Measurements from ENCODE around the gene DBF4B. TPM values are rescaled to one million over a fixed set of nuclear protein-coding genes. Genes with fewer than 3 reads are reported as not detected.
"Not testable (repeated sequence)": the region's sequence is repeated elsewhere in the genome, so short reads cannot be mapped to it uniquely, and the experiment has no call there.

The DBF4B gene, protein sequence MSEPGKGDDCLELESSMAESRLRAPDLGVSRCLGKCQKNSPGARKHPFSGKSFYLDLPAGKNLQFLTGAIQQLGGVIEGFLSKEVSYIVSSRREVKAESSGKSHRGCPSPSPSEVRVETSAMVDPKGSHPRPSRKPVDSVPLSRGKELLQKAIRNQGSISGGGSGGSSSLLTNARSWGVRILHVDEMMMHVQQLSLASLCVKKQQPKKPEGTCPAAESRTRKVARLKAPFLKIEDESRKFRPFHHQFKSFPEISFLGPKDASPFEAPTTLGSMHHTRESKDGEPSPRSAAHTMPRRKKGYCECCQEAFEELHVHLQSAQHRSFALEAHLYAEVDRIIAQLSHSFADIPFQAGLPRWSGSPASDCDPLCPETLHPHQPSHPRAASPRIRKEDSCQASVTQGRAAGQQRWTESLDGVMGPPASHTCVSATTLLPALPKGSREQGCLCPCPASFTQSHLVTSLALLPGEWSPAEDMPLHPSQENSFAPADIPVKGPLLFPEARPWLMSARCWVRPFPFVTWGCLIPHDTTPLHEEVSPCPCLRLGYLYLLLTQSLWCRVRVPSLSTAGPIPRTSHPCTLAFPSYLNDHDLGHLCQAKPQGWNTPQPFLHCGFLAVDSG
- 22.5 and 22.8 TPM in 2 replicates for total RNA-seq

DNA sequence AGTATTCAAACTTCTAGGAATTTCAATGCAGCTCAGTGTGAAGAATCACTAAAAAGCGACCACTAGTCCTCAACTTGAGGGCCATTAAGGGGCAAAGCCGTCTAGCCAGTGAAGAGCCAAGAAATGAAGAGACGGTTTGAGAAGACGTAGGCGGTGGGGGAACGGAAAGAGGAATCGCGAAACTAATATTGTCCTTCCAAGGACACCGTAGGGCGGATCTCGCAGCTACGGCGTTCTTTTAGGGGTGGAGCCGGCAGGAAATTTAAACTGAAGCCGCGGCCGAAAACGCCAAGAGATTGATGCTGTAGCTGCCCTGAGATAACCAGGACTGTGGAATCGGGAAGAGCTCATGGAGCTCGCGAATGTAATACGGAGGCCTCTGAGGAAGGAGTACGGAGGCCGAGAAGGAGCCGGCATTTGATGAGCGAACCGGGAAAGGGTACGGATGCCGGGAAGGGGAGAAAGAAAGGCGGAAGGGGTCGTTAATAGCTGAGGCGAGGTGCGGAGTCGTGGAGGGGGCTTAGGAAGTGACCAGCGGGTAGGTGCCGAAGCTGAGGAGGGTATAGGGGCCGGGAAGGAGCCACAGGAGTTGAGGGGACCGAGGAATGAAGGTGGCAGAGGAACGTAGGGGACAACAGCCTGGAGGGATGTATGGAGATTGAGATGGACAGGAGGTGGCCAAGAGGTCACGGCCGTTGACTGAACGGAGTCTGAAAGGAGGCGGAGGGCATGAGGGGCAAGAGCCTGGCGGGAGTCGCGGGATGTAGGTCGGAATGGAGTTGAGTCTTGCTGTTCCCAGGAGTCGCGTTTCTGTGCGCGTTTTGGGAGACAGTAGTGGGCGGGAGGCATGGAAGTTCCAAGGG is at the start of gene DBF4B:
DBF4B (plus strand) TSS at position 265 of the 863 bp plus-strand sequence; CDS start at position 421, 156 bp downstream.
- peaks cover 7% of the 10 kb centered on the region for H3K27me3 Mint-ChIP-seq (ENCODE audit: insufficient read depth)
- H3K9me3 Mint-ChIP-seq, result no peaks in the 10 kb centered on the region
- peak; percentile 81 for DNase-seq (ENCODE audit: low spot score)
- no peak within 1 kb of the TSS for H3K4me3 Mint-ChIP-seq
- peaks cover 5% of the 10 kb centered on the region for H3K4me1 Mint-ChIP-seq (ENCODE audit: low read depth)
- intact Hi-C loops (cut with micrococcal nuclease), result loop anchor here (1.0 to 5.0 kb wide), 5 partner anchors 19 to 568 kb away; partner anchors contain the start of genes CCDC43, EFTUD2, HROB and NMT1
- H3K27ac Mint-ChIP-seq, result no peak within 1 kb of the TSS
- no peaks in the 10 kb centered on the region for H3K36me3 Mint-ChIP-seq (ENCODE audit: low read depth)

DNA sequence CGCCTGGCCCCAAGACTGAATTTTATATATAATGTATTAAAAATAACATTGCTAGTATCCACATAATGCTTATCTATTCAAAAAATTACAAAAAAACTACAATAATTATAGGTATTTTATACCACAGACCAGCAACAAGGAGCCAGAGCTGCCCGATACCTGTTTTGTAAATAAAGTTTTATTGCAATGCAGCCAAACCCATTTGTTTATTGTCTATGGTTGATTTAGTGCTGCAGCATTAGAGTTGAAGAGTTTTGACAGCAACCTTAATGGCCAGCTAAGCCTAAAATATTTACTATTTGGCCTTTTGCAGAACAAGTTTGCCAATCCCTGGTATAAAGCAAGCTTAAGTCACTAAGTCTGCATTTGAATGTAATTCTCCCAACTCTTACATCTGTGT is 46.6 kb upstream of the DBF4B start:
- no peaks in the 10 kb centered on the region for H3K4me1 Mint-ChIP-seq (ENCODE audit: low read depth)
- peaks cover 17% of the 10 kb centered on the region for H3K27me3 Mint-ChIP-seq (ENCODE audit: insufficient read depth)
- no peak overlapping the region for H3K27ac Mint-ChIP-seq
- no peaks in the 10 kb centered on the region for H3K9me3 Mint-ChIP-seq
- intact Hi-C loops (cut with micrococcal nuclease), result no loop called here
- no peak overlapping the region for H3K4me3 Mint-ChIP-seq
- H3K36me3 Mint-ChIP-seq (ENCODE audit: low read depth), result peaks cover 2% of the 10 kb centered on the region
- DNase-seq (ENCODE audit: low spot score), result no peak

DNA sequence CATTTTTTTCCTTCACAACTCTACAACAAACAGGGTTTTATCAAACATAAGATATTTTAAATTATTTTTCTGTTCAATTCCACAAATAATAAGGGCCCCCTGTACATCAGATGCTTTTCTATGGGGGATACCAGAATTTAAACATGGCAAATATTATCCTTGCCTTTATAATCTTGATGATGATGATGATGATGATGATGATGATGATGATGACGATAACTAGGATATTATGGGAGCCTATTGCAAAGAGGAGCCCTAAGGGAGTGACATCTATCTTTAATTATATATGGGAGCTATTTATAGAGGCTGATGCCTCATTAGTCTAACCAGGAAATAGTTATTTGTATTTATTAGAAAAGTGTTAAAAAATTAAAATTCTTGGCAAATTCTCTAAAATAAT is 45.4 kb upstream of the DBF4B start:
- no peak for DNase-seq (ENCODE audit: low spot score)
- peaks cover 7% of the 10 kb centered on the region for H3K27me3 Mint-ChIP-seq (ENCODE audit: insufficient read depth)
- no peaks in the 10 kb centered on the region for H3K36me3 Mint-ChIP-seq (ENCODE audit: low read depth)
- no peaks in the 10 kb centered on the region for H3K9me3 Mint-ChIP-seq
- H3K4me1 Mint-ChIP-seq (ENCODE audit: low read depth), result no peaks in the 10 kb centered on the region
- no peak overlapping the region for H3K4me3 Mint-ChIP-seq
- no peak overlapping the region for H3K27ac Mint-ChIP-seq
- intact Hi-C loops (cut with micrococcal nuclease), result no loop called here

DNA sequence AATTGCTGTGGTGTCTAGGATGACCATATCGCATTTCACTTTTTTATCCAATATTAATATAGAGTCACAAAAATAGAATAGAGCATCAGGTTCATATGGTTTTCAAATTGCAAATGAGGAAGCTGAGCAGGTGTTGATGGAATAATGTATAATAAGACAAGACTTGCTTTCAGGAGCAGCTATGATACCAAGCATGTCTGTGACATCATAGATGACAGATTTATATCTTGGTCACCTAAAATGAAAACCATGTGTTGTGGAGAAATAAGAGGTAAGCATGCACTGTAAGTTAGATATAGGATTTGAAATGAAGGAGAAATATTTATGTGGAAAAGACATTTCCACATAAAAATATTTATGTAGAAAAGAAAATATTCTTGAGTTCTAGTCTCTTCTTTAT is 43.6 kb upstream of the DBF4B start:
- Mint-ChIP-seq H3K36me3 (ENCODE audit: low read depth) (no peaks in the 10 kb centered on the region), H3K4me1 (ENCODE audit: low read depth) (no peaks in the 10 kb centered on the region), H3K27me3 (ENCODE audit: insufficient read depth) (peaks cover 7% of the 10 kb centered on the region), H3K4me3 (no peak overlapping the region), H3K9me3 (no peaks in the 10 kb centered on the region), H3K27ac (no peak overlapping the region)
- no peak for DNase-seq (ENCODE audit: low spot score)
- intact Hi-C loops (cut with micrococcal nuclease), result no loop called here

DNA sequence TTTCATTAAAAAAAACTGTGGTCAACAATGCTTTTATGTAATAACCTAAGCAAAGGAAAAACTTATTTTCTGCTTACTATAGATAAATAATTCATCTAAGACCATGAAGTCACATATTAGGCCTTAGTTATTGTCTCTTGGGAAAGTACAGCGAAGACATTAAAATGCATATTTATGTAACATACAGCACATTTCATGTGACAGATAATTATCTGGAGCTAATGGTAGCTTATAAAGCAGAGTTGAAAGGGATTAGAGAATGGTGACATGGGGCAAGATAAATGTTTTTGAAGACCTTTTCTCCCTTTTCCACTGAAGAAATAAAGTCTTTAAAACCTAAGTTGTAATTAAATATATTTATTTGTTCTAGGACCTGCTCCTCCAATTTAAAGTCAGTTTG is 42.5 kb upstream of the DBF4B start:
- Mint-ChIP-seq H3K4me1 (ENCODE audit: low read depth) (no peaks in the 10 kb centered on the region), H3K4me3 (no peak overlapping the region), H3K27ac (no peak overlapping the region), H3K36me3 (ENCODE audit: low read depth) (no peaks in the 10 kb centered on the region), H3K27me3 (ENCODE audit: insufficient read depth) (peaks cover 7% of the 10 kb centered on the region), H3K9me3 (no peaks in the 10 kb centered on the region)
- no peak for DNase-seq (ENCODE audit: low spot score)
- intact Hi-C loops (cut with micrococcal nuclease), result no loop called here

DNA sequence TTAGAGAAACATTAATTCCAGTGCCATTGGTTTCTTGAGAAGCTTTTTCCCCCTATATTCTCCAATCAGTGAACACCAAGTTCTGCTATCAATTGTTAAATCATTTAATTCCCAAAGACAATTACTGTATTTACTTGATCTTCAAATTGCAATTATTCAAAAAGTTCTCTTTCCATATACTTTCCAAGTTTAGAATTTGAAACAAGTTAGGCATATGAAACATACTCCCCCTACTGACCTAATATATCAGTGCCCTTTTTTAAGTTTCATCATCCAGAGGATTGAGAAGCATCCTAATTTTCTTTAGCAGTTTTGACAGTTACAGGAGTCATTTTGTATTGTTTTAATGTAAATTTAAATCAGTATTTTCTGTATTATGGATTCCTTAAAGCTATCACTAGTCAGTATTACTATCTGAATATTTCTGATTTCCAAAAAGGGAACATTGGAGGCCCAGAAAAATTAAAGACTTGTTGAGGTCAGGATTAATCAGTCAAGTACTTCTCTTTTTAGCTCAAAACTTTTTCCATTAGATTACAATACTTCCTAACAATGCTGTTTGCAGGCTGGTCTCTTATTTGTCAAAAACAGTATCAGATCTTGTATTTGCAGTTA is 35.9 kb upstream of the DBF4B start:
- H3K36me3 Mint-ChIP-seq (ENCODE audit: low read depth), result no peaks in the 10 kb centered on the region
- H3K4me1 Mint-ChIP-seq (ENCODE audit: low read depth), result no peaks in the 10 kb centered on the region
- no peaks in the 10 kb centered on the region for H3K27me3 Mint-ChIP-seq (ENCODE audit: insufficient read depth)
- H3K27ac Mint-ChIP-seq, result no peak overlapping the region
- no peak overlapping the region for H3K4me3 Mint-ChIP-seq
- intact Hi-C loops (cut with micrococcal nuclease), result loop anchor here (1.0 kb wide), 1 partner anchor 139 kb away; no protein-coding TSS in a partner anchor
- no peak for DNase-seq (ENCODE audit: low spot score)
- H3K9me3 Mint-ChIP-seq, result no peaks in the 10 kb centered on the region

DNA sequence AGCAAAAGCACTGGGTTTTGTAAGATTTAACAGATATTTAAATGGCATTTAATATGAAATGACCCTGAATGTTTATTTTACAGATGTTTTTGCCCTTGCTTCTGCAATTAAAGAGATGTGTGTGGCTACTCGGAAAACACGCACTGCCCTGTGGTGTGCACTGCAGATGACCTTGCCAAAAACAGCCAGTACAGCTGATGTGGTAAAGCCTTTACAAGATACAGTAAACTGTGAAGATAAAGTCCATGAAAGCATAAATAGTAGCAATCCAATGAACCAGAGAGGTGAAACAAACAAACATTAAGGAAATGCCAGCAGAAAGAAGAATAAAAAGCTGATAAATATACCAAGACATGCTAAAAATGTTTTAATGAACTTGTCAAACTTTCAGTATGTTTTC is 34.6 kb upstream of the DBF4B start:
- H3K36me3 Mint-ChIP-seq (ENCODE audit: low read depth), result peaks cover 8% of the 10 kb centered on the region
- no peak for DNase-seq (ENCODE audit: low spot score)
- no peaks in the 10 kb centered on the region for H3K27me3 Mint-ChIP-seq (ENCODE audit: insufficient read depth)
- H3K4me1 Mint-ChIP-seq (ENCODE audit: low read depth), result no peaks in the 10 kb centered on the region
- H3K27ac Mint-ChIP-seq, result no peak overlapping the region
- H3K4me3 Mint-ChIP-seq, result no peak overlapping the region
- H3K9me3 Mint-ChIP-seq, result no peaks in the 10 kb centered on the region
- intact Hi-C loops (cut with micrococcal nuclease), result no loop called here

DNA sequence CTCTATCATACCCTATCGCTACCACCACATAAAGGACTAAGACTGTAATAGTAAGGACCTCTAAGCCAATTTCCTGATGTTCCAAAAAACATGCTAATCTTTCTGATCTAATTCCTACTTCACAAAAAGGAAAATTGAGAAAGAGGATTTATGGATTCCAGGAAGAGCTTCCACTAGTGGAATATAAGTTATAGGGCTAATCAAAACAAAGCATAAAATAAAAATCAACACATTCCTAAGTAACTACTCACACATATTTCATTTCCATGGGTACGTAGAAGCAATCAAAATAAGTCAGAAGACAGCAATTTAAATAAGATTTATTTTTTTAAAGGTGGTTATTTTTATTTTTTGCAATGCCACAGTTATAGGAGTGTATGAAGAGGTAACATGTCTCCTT is 31.3 kb upstream of the DBF4B start:
- Mint-ChIP-seq H3K36me3 (ENCODE audit: low read depth) (peaks cover 17% of the 10 kb centered on the region), H3K4me1 (ENCODE audit: low read depth) (no peaks in the 10 kb centered on the region), H3K4me3 (no peak overlapping the region), H3K27ac (no peak overlapping the region), H3K9me3 (no peaks in the 10 kb centered on the region), H3K27me3 (ENCODE audit: insufficient read depth) (no peaks in the 10 kb centered on the region)
- DNase-seq (ENCODE audit: low spot score), result no peak
- intact Hi-C loops (cut with micrococcal nuclease), result no loop called here

DNA sequence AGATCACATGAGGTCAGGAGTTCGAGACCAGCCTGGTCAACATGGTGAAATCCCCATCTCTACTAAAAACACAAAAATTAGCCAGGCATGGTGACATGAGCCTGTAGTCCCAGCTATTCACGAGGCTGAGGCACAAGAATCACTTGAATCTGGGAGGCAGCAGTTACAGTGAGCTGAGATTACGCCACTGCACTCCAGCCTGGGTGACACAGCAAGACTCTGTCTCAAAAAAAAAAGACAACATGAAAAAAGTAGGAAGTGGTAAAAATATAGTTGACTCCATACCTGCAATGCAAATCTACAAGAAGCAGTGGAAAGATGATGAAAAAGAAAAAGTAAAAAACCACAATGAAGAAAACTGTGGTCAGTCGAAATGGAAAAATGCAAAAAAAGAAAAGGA is 25.2 kb upstream of the DBF4B start:
- intact Hi-C loops (cut with micrococcal nuclease); H3K27me3 Mint-ChIP-seq (ENCODE audit: insufficient read depth); H3K4me3 Mint-ChIP-seq; H3K9me3 Mint-ChIP-seq; DNase-seq (ENCODE audit: low spot score): not testable (repeated sequence)
- H3K4me1 Mint-ChIP-seq (ENCODE audit: low read depth), result peaks cover 12% of the 10 kb centered on the region
- H3K36me3 Mint-ChIP-seq (ENCODE audit: low read depth), result peaks cover 25% of the 10 kb centered on the region
- peak overlapping the region; percentile 33 for H3K27ac Mint-ChIP-seq

DNA sequence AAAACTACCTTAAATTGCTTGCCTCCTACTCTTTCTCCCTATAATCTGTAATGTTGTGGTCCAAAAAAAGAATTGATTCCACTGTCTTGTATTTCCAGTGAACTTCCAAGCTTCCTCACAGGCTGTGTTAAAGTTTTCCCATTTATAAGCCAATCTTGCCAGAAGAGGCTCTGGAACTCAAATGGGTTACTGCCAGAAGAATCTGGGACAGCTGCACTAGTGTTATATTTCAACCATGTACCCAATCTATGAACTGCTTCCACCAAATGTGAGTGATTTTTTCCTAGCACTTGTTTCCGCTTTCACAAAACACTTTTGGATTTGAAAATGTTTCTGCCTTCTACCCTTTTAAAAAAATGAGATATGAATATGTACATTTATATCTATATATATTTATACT is 20.7 kb upstream of the DBF4B start:
- H3K27ac Mint-ChIP-seq, result no peak overlapping the region
- no peaks in the 10 kb centered on the region for H3K9me3 Mint-ChIP-seq
- H3K36me3 Mint-ChIP-seq (ENCODE audit: low read depth), result peaks cover 13% of the 10 kb centered on the region
- DNase-seq (ENCODE audit: low spot score), result no peak
- intact Hi-C loops (cut with micrococcal nuclease), result no loop called here
- H3K4me1 Mint-ChIP-seq (ENCODE audit: low read depth), result peaks cover 38% of the 10 kb centered on the region
- H3K4me3 Mint-ChIP-seq, result no peak overlapping the region
- H3K27me3 Mint-ChIP-seq (ENCODE audit: insufficient read depth), result no peaks in the 10 kb centered on the region

DNA sequence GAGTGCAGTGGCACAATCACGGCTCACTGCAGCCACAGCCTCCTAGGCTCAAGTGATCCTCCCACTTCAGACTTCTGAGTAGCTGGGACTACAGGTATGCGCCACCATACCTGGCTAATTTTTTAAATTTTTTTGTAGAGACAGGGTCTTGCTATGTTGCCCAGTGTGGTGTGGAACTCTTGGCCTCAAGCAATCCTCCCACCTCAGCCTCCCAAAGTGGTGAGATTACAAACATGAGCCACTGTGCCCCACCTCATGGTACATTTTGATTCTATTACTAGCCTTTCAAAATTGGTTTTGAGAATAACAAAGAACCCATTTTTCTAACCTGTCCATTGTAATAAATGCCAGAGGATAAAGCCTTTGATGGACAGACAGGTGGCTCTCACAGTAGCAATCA is 20.3 kb upstream of the DBF4B start:
- H3K4me3 Mint-ChIP-seq, result peak overlapping the region; percentile 99
- H3K27ac Mint-ChIP-seq, result no peak overlapping the region
- peaks cover 13% of the 10 kb centered on the region for H3K36me3 Mint-ChIP-seq (ENCODE audit: low read depth)
- DNase-seq (ENCODE audit: low spot score), result no peak
- peaks cover 37% of the 10 kb centered on the region for H3K4me1 Mint-ChIP-seq (ENCODE audit: low read depth)
- H3K9me3 Mint-ChIP-seq, result no peaks in the 10 kb centered on the region
- no peaks in the 10 kb centered on the region for H3K27me3 Mint-ChIP-seq (ENCODE audit: insufficient read depth)
- intact Hi-C loops (cut with micrococcal nuclease), result no loop called here

DNA sequence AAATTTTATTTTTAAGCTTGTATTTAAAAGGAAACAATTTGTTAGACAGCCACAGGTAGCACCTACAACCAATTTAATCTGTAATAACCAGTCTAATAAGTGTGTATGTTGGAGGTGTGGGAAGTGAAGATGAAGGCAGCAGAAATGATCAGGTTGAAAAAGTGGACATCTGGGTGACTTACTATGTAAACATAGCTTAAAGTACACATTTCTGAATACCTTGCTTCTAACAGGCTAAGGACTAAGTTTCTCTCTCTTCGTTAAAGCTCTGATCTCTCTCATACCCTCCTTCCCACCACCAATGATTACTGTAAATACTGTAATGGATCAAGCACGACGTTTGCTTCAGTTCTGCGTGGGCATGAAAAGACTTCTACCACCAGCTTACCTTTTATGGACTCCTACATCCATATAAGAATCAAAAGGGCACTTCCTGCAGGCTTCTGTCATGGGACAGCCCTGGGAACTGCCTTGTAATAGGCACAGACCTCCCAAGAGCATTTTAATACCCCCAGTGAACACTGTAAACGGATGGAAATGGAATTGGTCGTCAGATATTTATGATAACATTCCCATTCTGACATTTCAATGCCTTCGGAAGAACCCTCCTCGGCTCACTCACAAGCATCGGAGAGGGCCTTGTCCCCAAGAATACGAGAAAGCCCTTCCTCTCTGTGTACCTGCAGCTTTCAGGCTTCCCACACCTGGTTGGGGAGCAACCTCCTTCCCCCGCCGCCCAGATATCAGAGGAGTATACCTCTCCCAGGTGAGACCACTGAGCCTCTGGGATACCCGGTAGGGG is 19.6 kb upstream of the DBF4B start:
- H3K36me3 Mint-ChIP-seq (ENCODE audit: low read depth), result peaks cover 8% of the 10 kb centered on the region
- DNase-seq (ENCODE audit: low spot score), result no peak
- peak overlapping the region; percentile 99 for H3K4me3 Mint-ChIP-seq
- H3K9me3 Mint-ChIP-seq, result no peaks in the 10 kb centered on the region
- peaks cover 32% of the 10 kb centered on the region for H3K4me1 Mint-ChIP-seq (ENCODE audit: low read depth)
- intact Hi-C loops (cut with micrococcal nuclease), result loop anchor here (1.0 kb wide), 4 partner anchors 19 to 458 kb away; partner anchors contain the start of genes DBF4B and EFTUD2
- no peaks in the 10 kb centered on the region for H3K27me3 Mint-ChIP-seq (ENCODE audit: insufficient read depth)
- H3K27ac Mint-ChIP-seq, result peak overlapping the region; percentile 89
